ENCODE measurements around the gene MT1A. TPM values are rescaled to one million over a fixed set of nuclear protein-coding genes. Genes with fewer than 3 reads are reported as not detected.
"Not testable (repeated sequence)": the region's sequence is repeated elsewhere in the genome, so short reads cannot be mapped to it uniquely, and the experiment has no call there.

MT1A gene
- total RNA-seq, 4 donors from 2014 or later, result 7.1 to 23.6 (median 16.8) TPM

GRCh38 chr16:56620339-56620897, 18.0 kb upstream of the MT1A start:
- H3K36me3 ChIP-seq, result no peaks in the 10 kb centered on the region
- 82 to 88% methylated on average over 7 to 8 of the region's 8 CpGs for whole genome bisulfite sequencing, 2 donors
- no peaks in the 10 kb centered on the region for H3K27me3 ChIP-seq
- no peaks in the 10 kb centered on the region for H3K9me3 ChIP-seq
- H3K4me3 ChIP-seq (replicated peaks in 1 of 3), result no peak overlapping the region
- DNase-seq, result no peak
- TF ChIP-seq CTCF (IDR thresholded peaks at IDR 0.05) (no peak), POLR2A (IDR thresholded peaks at IDR 0.05) (no peak)
- peaks cover 11 to 20% of the 10 kb centered on the region in 2 donors for H3K4me1 ChIP-seq
- intact Hi-C loops (cut with DNase I), result no loop called here
- H3K27ac ChIP-seq, result no peak overlapping the region

- intact Hi-C loops (cut with DNase I); H3K36me3 ChIP-seq; H3K27ac ChIP-seq; H3K27me3 ChIP-seq; H3K9me3 ChIP-seq; H3K4me3 ChIP-seq (replicated peaks in 1 of 3); DNase-seq: not testable (repeated sequence)
- 76 to 77% methylated on average over 3 to 4 of the region's 4 CpGs for WGBS, 2 donors
- H3K4me1 ChIP-seq, result peaks cover 11 to 16% of the 10 kb centered on the region in 2 donors
Measured at GRCh38 chr16:56621665-56622445, 16.6 kb upstream of the MT1A start.

- DNase-seq; H3K27me3 ChIP-seq; H3K9me3 ChIP-seq; H3K36me3 ChIP-seq; H3K27ac ChIP-seq; H3K4me3 ChIP-seq (replicated peaks in 1 of 3); intact Hi-C loops (cut with DNase I); H3K4me1 ChIP-seq: not testable (repeated sequence)
- WGBS, 2 donors, result 96% methylated on average over 5 of the region's 5 CpGs
Measured at GRCh38 chr16:56623184-56623583, 15.3 kb upstream of the MT1A start.

GRCh38 chr16:56623637-56624036, 14.8 kb upstream of the MT1A start:
- H3K4me1 ChIP-seq, result peaks cover 0 to 3% of the 10 kb centered on the region in 2 donors
- H3K4me3 ChIP-seq (replicated peaks in 1 of 3), result no peak overlapping the region
- no peak overlapping the region for H3K27ac ChIP-seq
- intact Hi-C loops (cut with DNase I), result no loop called here
- no peaks in the 10 kb centered on the region for H3K36me3 ChIP-seq
- TF ChIP-seq CTCF (IDR thresholded peaks at IDR 0.05) (no peak), POLR2A (IDR thresholded peaks at IDR 0.05) (no peak)
- no peak for DNase-seq
- H3K9me3 ChIP-seq, result no peaks in the 10 kb centered on the region
- 99% methylated on average over 2 of the region's 2 CpGs for WGBS, 2 donors
- no peaks in the 10 kb centered on the region for H3K27me3 ChIP-seq

- H3K9me3 ChIP-seq, result no peaks in the 10 kb centered on the region
- DNase-seq, result peak; percentile 86 to 88
- no peaks in the 10 kb centered on the region for H3K27me3 ChIP-seq
- H3K4me3 ChIP-seq (replicated peaks in 1 of 3), result peak within 1 kb of the TSS; percentile 59 to 80 (median 70)
- intact Hi-C loops (cut with DNase I), result no loop called here
- WGBS, 2 donors, result 2 to 4% methylated on average over 29 to 41 of the region's 62 CpGs
- peak in 2 of 6 experiments; percentile 1 to 16 for TF ChIP-seq CTCF (IDR thresholded peaks at IDR 0.05)
- TF ChIP-seq POLR2A (IDR thresholded peaks at IDR 0.05), result peak; percentile 93 to 98
- peak within 1 kb of the TSS; percentile 86 to 95 (median 93) for H3K27ac ChIP-seq
- no peaks in the 10 kb centered on the region for H3K36me3 ChIP-seq
- peaks cover 0 to 7% of the 10 kb centered on the region in 2 donors for H3K4me1 ChIP-seq
Measured at GRCh38 chr16:56625140-56625942, 13.1 kb upstream of the MT1A start, which contains the start of gene MT1E. Gene MT1E, plus strand, starts transcription at chr16:56625781. Its CDS starts 71 bp downstream, at chr16:56625852.

Measured in thyroid gland (tissue), 4 donors.